ENCODE measurements around the gene C16orf92. TPM values are rescaled to one million over a fixed set of nuclear protein-coding genes. Genes with fewer than 3 reads are reported as not detected.

C16orf92 gene
- total and polyA plus RNA-seq, 2 experiments from 2014 or later: 0.34 TPM; not detected in 1

DNA sequence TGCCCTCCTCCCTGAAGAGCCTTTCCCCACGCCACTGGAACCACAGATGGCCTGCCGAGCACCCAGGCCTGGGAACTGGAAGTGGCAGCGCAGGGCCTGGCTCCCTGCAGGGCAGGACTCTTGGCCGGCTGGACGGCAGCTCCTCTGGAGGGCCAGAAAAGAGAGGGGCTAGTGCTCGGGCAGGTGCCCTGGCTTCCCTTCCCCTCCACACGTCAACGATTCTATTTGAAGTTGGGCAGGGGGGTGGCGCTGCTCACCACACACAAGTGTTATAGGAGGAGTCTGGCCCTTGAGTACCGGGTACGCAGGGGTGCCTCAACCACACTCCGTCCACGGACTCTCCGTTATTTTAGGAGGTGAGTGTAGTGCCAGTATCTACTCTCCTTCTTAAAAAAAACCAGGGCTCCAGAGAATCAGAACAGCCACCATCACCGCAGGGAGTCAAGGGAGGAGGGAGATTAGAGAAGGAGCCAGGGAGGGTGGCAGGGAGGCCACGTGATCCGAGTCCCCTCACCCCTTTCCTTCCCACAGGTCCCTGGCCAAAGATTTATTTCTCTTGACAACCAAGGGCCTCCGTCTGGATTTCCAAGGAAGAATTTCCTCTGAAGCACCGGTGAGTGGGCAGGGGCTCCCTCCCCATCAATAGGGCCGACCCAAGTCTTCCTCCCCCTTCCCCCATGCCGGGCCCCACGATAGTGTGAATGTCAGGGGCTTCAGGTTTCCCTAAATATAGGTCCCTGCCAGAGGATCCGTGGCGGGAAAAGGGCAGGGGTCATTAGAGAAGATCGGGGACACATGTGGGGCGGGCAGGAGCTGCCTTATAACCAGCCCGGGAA lies 41.1 kb downstream of the C16orf92 start:
- H3K9me3 Mint-ChIP-seq: no peaks in the 10 kb centered on the region; the same call in 2 of the 3 replicates
- peaks cover 27% of the 10 kb centered on the region for H3K27me3 Mint-ChIP-seq (ENCODE audit: insufficient read depth, low read depth, poor library complexity)
- H3K79me2 ChIP-seq (replicated peaks; ENCODE audit: insufficient read depth): peaks cover 33% of the 10 kb centered on the region
- H3K36me3 Mint-ChIP-seq (ENCODE audit: low read depth): peaks cover 30% of the 10 kb centered on the region
- H3K4me1 Mint-ChIP-seq: peaks cover 25% of the 10 kb centered on the region
- peaks cover 8% of the 10 kb centered on the region for H3K36me3 ChIP-seq (ENCODE audit: insufficient read depth)
- H3K4me3 Mint-ChIP-seq: peak overlapping the region; percentile 96
- ATAC-seq: peak; percentile 19
- peak overlapping the region; percentile 97 for H3K4me3 ChIP-seq
- H2AFZ ChIP-seq: peak overlapping the region; percentile 84
- peak overlapping the region; percentile 96 for H3K27ac Mint-ChIP-seq
- DNase-seq (ENCODE audit: low spot score): peak; percentile 74
- peaks cover 36% of the 10 kb centered on the region for H3F3A ChIP-seq (replicated peaks; ENCODE audit: low read depth)
- no peak for TF ChIP-seq STAT1 (IDR thresholded peaks at IDR 0.05; ENCODE audit: unreplicated experiment)
- TF ChIP-seq, protein P1, sequence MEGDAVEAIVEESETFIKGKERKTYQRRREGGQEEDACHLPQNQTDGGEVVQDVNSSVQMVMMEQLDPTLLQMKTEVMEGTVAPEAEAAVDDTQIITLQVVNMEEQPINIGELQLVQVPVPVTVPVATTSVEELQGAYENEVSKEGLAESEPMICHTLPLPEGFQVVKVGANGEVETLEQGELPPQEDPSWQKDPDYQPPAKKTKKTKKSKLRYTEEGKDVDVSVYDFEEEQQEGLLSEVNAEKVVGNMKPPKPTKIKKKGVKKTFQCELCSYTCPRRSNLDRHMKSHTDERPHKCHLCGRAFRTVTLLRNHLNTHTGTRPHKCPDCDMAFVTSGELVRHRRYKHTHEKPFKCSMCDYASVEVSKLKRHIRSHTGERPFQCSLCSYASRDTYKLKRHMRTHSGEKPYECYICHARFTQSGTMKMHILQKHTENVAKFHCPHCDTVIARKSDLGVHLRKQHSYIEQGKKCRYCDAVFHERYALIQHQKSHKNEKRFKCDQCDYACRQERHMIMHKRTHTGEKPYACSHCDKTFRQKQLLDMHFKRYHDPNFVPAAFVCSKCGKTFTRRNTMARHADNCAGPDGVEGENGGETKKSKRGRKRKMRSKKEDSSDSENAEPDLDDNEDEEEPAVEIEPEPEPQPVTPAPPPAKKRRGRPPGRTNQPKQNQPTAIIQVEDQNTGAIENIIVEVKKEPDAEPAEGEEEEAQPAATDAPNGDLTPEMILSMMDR (conservative IDR thresholded peaks at IDR 0.05; ENCODE audit: low read depth in 2 of 2): peak in 1 of 2 experiments; percentile 52; a peak in 2 of 4 replicates
- peaks cover 11% of the 10 kb centered on the region for H3K4me1 ChIP-seq (ENCODE audit: insufficient read depth)
- H3K9me2 ChIP-seq (ENCODE audit: insufficient read depth): no peaks in the 10 kb centered on the region
- H3K27ac ChIP-seq (ENCODE audit: low read depth): peak overlapping the region; percentile 96
- no peaks in the 10 kb centered on the region for H3K27me3 ChIP-seq (ENCODE audit: insufficient read depth)
- H3K4me2 ChIP-seq: peak overlapping the region; percentile 99
- peaks cover 22% of the 10 kb centered on the region; the same call in 1 of the 2 replicates for H4K20me1 ChIP-seq (replicated peaks; ENCODE audit: insufficient read depth)

DNA sequence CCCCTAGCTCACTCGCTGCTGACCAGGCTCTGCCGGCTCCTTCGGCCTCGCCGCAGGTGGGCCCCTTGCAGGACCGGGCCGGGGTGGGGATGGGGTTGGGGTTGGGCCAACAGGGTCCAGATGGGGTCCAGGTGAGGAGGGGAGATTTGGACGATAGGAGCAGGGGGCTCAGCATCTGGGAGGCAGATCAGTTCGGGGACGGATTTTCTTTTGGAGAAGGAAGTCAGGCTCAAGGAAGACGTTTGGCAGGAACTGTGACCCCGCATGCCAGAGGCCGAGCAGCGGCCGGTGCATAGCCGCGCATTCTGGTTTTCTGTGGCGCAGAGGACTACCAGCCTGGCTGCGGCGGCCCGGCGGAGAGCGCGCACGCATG lies 41.7 kb downstream of the C16orf92 start:
- Histone ChIP-seq H3K79me2 (replicated peaks; ENCODE audit: insufficient read depth) (peaks cover 36% of the 10 kb centered on the region), H3K27ac (ENCODE audit: low read depth) (peak overlapping the region; percentile 96), H4K20me1 (replicated peaks; ENCODE audit: insufficient read depth) (peaks cover 22% of the 10 kb centered on the region; the same call in 1 of the 2 replicates), H3K4me1 (ENCODE audit: insufficient read depth) (peaks cover 11% of the 10 kb centered on the region), H2AFZ (peak overlapping the region; percentile 84; the same call in 1 of the 2 replicates), H3K4me2 (peak overlapping the region; percentile 99), H3K27me3 (ENCODE audit: insufficient read depth) (no peaks in the 10 kb centered on the region), H3K9me2 (ENCODE audit: insufficient read depth) (no peaks in the 10 kb centered on the region), H3K36me3 (ENCODE audit: insufficient read depth) (peaks cover 12% of the 10 kb centered on the region), H3K4me3 (peak overlapping the region; percentile 97), H3F3A (replicated peaks; ENCODE audit: low read depth) (peaks cover 41% of the 10 kb centered on the region)
- ATAC-seq (peak; percentile 61), DNase-seq (ENCODE audit: low spot score) (no peak)
- TF ChIP-seq, protein P2, sequence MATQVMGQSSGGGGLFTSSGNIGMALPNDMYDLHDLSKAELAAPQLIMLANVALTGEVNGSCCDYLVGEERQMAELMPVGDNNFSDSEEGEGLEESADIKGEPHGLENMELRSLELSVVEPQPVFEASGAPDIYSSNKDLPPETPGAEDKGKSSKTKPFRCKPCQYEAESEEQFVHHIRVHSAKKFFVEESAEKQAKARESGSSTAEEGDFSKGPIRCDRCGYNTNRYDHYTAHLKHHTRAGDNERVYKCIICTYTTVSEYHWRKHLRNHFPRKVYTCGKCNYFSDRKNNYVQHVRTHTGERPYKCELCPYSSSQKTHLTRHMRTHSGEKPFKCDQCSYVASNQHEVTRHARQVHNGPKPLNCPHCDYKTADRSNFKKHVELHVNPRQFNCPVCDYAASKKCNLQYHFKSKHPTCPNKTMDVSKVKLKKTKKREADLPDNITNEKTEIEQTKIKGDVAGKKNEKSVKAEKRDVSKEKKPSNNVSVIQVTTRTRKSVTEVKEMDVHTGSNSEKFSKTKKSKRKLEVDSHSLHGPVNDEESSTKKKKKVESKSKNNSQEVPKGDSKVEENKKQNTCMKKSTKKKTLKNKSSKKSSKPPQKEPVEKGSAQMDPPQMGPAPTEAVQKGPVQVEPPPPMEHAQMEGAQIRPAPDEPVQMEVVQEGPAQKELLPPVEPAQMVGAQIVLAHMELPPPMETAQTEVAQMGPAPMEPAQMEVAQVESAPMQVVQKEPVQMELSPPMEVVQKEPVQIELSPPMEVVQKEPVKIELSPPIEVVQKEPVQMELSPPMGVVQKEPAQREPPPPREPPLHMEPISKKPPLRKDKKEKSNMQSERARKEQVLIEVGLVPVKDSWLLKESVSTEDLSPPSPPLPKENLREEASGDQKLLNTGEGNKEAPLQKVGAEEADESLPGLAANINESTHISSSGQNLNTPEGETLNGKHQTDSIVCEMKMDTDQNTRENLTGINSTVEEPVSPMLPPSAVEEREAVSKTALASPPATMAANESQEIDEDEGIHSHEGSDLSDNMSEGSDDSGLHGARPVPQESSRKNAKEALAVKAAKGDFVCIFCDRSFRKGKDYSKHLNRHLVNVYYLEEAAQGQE (IDR thresholded peaks at IDR 0.05; ENCODE audit: unreplicated experiment): no peak
- TF ChIP-seq CREB1 (CRISPR knock-in tag; IDR thresholded peaks at IDR 0.05; ENCODE audit: low read depth) (no peak), ZNF331 (CRISPR knock-in tag; IDR thresholded peaks at IDR 0.05; ENCODE audit: low read depth) (no peak), POLR2AphosphoS5 (IDR thresholded peaks at IDR 0.05; ENCODE audit: low read depth) (no peak), EZH2 (IDR thresholded peaks at IDR 0.05; ENCODE audit: low read depth, unreplicated experiment) (no peak)
- Mint-ChIP-seq H3K4me3 (peak overlapping the region; percentile 96), H3K4me1 (peaks cover 25% of the 10 kb centered on the region), H3K27me3 (ENCODE audit: insufficient read depth, low read depth, poor library complexity) (peaks cover 26% of the 10 kb centered on the region), H3K27ac (peak overlapping the region; percentile 99), H3K9me3 (no peaks in the 10 kb centered on the region; the same call in 2 of the 3 replicates), H3K36me3 (ENCODE audit: low read depth) (peaks cover 36% of the 10 kb centered on the region)
